Mesenchymal stem cell (in vitro differentiated cells and primary cell): ENCODE measurements around the gene CYREN.

Experiments used
- DNase-seq: peaks from one replicate; pipeline ENCODE4 v3.0.0-alpha.2; 2013
- H2AFZ ChIP-seq: one replicate; pipeline ENCODE4 v1.6.1; 2013; ENCODE audit warnings: low read depth, mild to moderate bottlenecking, control low read depth, inconsistent platforms, low read length, moderate library complexity
- H2AK5ac ChIP-seq: 2 replicates; pipeline ENCODE4 v1.6.1; 2013; ENCODE audit warnings: low read length, moderate library complexity, mild to moderate bottlenecking, inconsistent platforms; ENCODE audit not compliant: severe bottlenecking
- H2BK120ac ChIP-seq: one replicate; pipeline ENCODE4 v1.6.1; 2013; ENCODE audit warnings: low read depth, mild to moderate bottlenecking, inconsistent platforms, low read length, moderate library complexity
- H2BK12ac ChIP-seq, 2 experiments: one replicate each; pipeline ENCODE4 v1.6.1; 2013; ENCODE audit warnings: inconsistent platforms in 2 of 2, low read length in 2 of 2, mild to moderate bottlenecking in 2 of 2, moderate library complexity in 2 of 2, control low read depth in 1 of 2
- H2BK15ac ChIP-seq: one replicate; pipeline ENCODE4 v1.6.1; 2013; ENCODE audit warnings: mild to moderate bottlenecking, low read depth, inconsistent platforms; ENCODE audit not compliant: poor library complexity, severe bottlenecking
- H2BK5ac ChIP-seq: 2 replicates; pipeline ENCODE4 v1.6.1; 2013; ENCODE audit warnings: low read depth, mild to moderate bottlenecking, low read length, control low read depth, inconsistent platforms; ENCODE audit not compliant: poor library complexity, severe bottlenecking
- H3K14ac ChIP-seq, 2 experiments: one replicate each; pipeline ENCODE4 v1.6.1; 2013; ENCODE audit warnings: inconsistent platforms in 2 of 2, low read length in 2 of 2, control low read depth in 1 of 2, mild to moderate bottlenecking in 1 of 2, moderate library complexity in 1 of 2
- H3K18ac ChIP-seq, 2 experiments: one replicate each; pipeline ENCODE4 v1.6.1; 2013; ENCODE audit warnings: inconsistent platforms in 2 of 2, low read length in 2 of 2, control low read depth in 1 of 2, low read depth in 1 of 2, mild to moderate bottlenecking in 1 of 2
- H3K23ac ChIP-seq, 2 experiments: one replicate each; pipeline ENCODE4 v1.6.1; 2013; ENCODE audit warnings: inconsistent platforms in 2 of 2, low read length in 2 of 2, mild to moderate bottlenecking in 2 of 2, moderate library complexity in 2 of 2, control low read depth in 1 of 2
- H3K27ac ChIP-seq: 2 replicates; pipeline ENCODE4 v1.5.1; 2013; ENCODE audit warnings: mild to moderate bottlenecking, moderate library complexity, low read length, control low read depth, inconsistent platforms; ENCODE audit not compliant: poor library complexity, severe bottlenecking
- H3K27me3 ChIP-seq, 2 experiments: 2 replicates each; pipeline versions ENCODE4 v1.6.1 to v1.7.0; 2013; ENCODE audit warnings: low read length in 2 of 2, mild to moderate bottlenecking in 2 of 2, moderate library complexity in 2 of 2, control low read depth in 1 of 2, inconsistent platforms in 1 of 2; ENCODE audit not compliant: control insufficient read depth in 1 of 2, insufficient read depth in 1 of 2
- H3K36me3 ChIP-seq, 2 experiments: 2 replicates each; pipeline versions ENCODE4 v1.6.1 to v1.7.0; 2013; ENCODE audit warnings: low read length in 2 of 2, control low read depth in 1 of 2, inconsistent platforms in 1 of 2, low read depth in 1 of 2, mild to moderate bottlenecking in 1 of 2; ENCODE audit not compliant: insufficient read depth in 2 of 2, control insufficient read depth in 1 of 2
- H3K4ac ChIP-seq, 2 experiments: one replicate each; pipeline ENCODE4 v1.6.1; 2013; ENCODE audit warnings: inconsistent platforms in 2 of 2, low read length in 2 of 2, mild to moderate bottlenecking in 2 of 2, moderate library complexity in 2 of 2, control low read depth in 1 of 2, low read depth in 1 of 2
- H3K4me1 ChIP-seq: 2 replicates; pipeline ENCODE4 v1.6.1; 2013; ENCODE audit warnings: low read depth, low read length, control low read depth; ENCODE audit not compliant: control insufficient read depth, insufficient read depth
- H3K4me2 ChIP-seq: 2 replicates; pipeline ENCODE4 v1.6.1; 2013; ENCODE audit warnings: low read length, mild to moderate bottlenecking, inconsistent platforms; ENCODE audit not compliant: poor library complexity, severe bottlenecking
- H3K4me3 ChIP-seq, 2 experiments: 2 replicates each; pipeline versions ENCODE4 v1.5.1 to v1.7.0; 2013; ENCODE audit warnings: low read length in 2 of 2, mild to moderate bottlenecking in 2 of 2, control low read depth in 1 of 2, low read depth in 1 of 2; ENCODE audit not compliant: insufficient read depth in 1 of 2
- H3K79me1 ChIP-seq: replicated peaks from 2 replicates; pipeline ENCODE4 v1.6.1; 2013; ENCODE audit warnings: mild to moderate bottlenecking, control low read depth, low read length, inconsistent platforms; ENCODE audit not compliant: poor library complexity, severe bottlenecking
- H3K9ac ChIP-seq: 2 replicates; pipeline ENCODE4 v1.7.0; 2013; ENCODE audit warnings: mild to moderate bottlenecking, low read length, moderate library complexity
- H3K9me3 ChIP-seq: 2 replicates; pipeline ENCODE4 v1.7.0; 2013; ENCODE audit warnings: mild to moderate bottlenecking, low read length; ENCODE audit not compliant: control insufficient read depth
- H4K8ac ChIP-seq: one replicate; pipeline ENCODE4 v1.6.1; 2013; ENCODE audit warnings: inconsistent platforms, mild to moderate bottlenecking, low read length, moderate library complexity
- H4K91ac ChIP-seq: one replicate; pipeline ENCODE4 v1.6.1; 2013; ENCODE audit warnings: mild to moderate bottlenecking, low read length, inconsistent platforms
- WGBS: methylation state at CpG from one replicate; pipeline ENCODE4 v1.1.7; 2013; ENCODE audit warnings: mixed read lengths; 5-methylcytosine and 5-hydroxymethylcytosine counted together

CYREN gene

DNA sequence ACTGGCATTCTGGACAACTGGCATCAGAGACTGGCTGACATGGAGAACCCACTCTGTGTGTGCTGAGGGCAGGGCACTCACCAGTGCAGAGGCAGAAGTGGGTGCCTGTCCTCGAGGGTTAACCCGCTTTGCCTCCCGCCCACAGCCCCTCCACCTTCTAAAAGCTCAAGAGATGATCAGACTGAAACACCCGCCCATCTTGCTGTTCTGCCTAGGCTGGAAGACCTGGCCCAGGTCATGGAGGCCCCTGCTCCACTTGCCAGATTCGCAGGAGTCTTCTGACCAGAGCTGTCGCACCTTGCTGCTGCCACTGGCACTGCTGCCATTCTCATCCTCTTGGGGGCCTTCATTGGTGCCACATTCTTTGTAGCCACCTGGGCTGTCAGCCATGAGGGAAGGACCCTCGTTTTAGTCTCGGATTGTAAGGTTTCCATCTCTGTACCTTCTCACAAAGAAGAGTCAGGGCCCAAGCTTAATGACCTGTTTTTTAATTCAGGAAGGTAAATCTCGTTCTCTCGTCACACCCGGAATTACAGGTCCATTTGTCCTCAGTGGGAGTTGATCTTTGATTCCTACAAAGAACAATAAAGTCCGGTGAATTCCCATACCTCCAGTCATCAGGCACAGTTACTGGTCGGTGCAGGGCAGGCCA, 1.9 kb downstream of the CYREN start:
- Histone ChIP-seq H3K4me2 (peak overlapping the region; percentile 87), H2BK12ac (peak overlapping the region; percentile 21 to 44), H2BK120ac (no peak overlapping the region), H2BK5ac (no peak overlapping the region), H3K79me1 (peaks cover 30% of the 10 kb centered on the region), H3K9me3 (no peaks in the 10 kb centered on the region), H2AK5ac (peak overlapping the region; percentile 45), H4K91ac (no peak overlapping the region), H3K36me3 (peaks cover 49 to 53% of the 10 kb centered on the region in 2 experiments), H3K23ac (no peak overlapping the region), H2AFZ (no peak overlapping the region), H3K4me1 (peaks cover 26% of the 10 kb centered on the region), H2BK15ac (no peak overlapping the region), H3K9ac (peak overlapping the region; percentile 96), H3K27me3 (no peaks in the 10 kb centered on the region), H3K4me3 (peak overlapping the region in 1 of 2 experiments; percentile 91), H4K8ac (peak overlapping the region; percentile 40), H3K18ac (peak overlapping the region in 1 of 2 experiments; percentile 46), H3K14ac (no peak overlapping the region), H3K27ac (peak overlapping the region; percentile 99), H3K4ac (no peak overlapping the region)
- WGBS: 93% methylated on average over 13 of the region's 13 CpGs
- DNase-seq: no peak

DNA sequence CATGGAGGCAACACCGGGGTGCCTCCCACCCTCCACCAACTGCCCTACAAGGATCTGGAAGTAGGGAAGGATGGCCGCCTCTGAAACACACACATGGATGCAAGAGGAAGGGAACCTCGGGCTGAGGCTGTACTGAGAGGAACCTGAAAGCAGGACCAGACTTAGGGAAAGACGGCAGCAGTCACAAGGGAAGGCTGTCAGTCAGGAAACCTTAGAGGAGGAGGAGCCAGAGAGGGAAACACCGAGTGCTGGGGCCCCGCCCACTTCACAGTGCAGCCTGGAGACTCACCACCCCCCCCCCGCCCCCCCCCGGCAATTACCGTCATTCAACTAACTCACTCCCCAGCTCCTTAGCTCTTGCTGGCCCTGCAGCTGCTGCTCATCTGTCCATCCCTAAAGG, 2.5 kb downstream of the CYREN start:
- no peak overlapping the region for H2BK12ac ChIP-seq
- no peak overlapping the region for H3K27ac ChIP-seq
- 75% methylated on average over 4 of the region's 9 CpGs for WGBS
- H3K9ac ChIP-seq: peak overlapping the region; percentile 96
- no peak overlapping the region for H3K4ac ChIP-seq
- no peak overlapping the region for H3K14ac ChIP-seq
- H3K18ac ChIP-seq: no peak overlapping the region
- peaks cover 30% of the 10 kb centered on the region for H3K79me1 ChIP-seq
- H4K8ac ChIP-seq: no peak overlapping the region
- H3K4me3 ChIP-seq: peak overlapping the region in 1 of 2 experiments; percentile 28
- no peak overlapping the region for H3K4me2 ChIP-seq
- H3K36me3 ChIP-seq: peaks cover 50 to 53% of the 10 kb centered on the region in 2 experiments
- no peak overlapping the region for H2BK120ac ChIP-seq
- peaks cover 26% of the 10 kb centered on the region for H3K4me1 ChIP-seq
- H2BK15ac ChIP-seq: no peak overlapping the region
- no peak overlapping the region for H4K91ac ChIP-seq
- H2AFZ ChIP-seq: no peak overlapping the region
- no peak for DNase-seq
- H3K23ac ChIP-seq: no peak overlapping the region
- peak overlapping the region; percentile 40 for H2AK5ac ChIP-seq
- H2BK5ac ChIP-seq: no peak overlapping the region
- no peaks in the 10 kb centered on the region for H3K9me3 ChIP-seq
- no peaks in the 10 kb centered on the region for H3K27me3 ChIP-seq

DNA sequence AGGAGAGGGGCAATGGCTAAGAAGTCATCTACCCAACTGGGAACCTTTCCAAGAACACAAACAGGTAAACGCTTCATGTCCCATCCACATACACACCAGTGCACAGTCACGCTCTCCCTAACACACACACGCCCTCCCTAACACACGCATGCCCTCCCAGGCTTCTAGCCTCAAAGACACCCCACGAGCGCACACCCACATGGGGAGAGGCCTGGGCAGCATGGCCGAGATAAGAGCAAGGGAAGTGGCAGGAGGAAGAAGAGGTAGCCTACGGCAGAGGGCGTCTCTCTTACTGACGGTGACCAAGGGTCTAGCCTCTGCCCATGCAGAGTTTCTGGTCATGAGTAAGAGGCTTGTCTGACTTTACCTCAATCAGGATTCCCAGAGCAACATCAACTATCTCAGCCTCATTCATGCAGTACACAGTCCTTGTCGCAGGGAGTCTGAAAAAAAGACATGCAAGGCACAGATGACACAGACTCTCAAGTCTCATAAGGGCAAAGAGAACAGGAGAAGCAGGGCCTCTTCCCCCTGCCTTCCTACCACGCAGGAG, 3.1 kb downstream of the CYREN start:
- Histone ChIP-seq H2BK15ac (no peak overlapping the region), H3K4ac (no peak overlapping the region), H3K27me3 (no peaks in the 10 kb centered on the region), H3K4me2 (no peak overlapping the region), H2BK5ac (no peak overlapping the region), H2AK5ac (peak overlapping the region; percentile 14), H3K14ac (no peak overlapping the region), H3K4me1 (peaks cover 26% of the 10 kb centered on the region), H3K9ac (peak overlapping the region; percentile 36), H3K4me3 (peak overlapping the region in 1 of 2 experiments; percentile 28), H3K9me3 (no peaks in the 10 kb centered on the region), H3K23ac (no peak overlapping the region), H2BK120ac (no peak overlapping the region), H3K79me1 (peaks cover 30% of the 10 kb centered on the region), H2BK12ac (no peak overlapping the region), H2AFZ (no peak overlapping the region), H3K27ac (no peak overlapping the region), H3K18ac (no peak overlapping the region), H4K91ac (no peak overlapping the region), H4K8ac (peak overlapping the region; percentile 16), H3K36me3 (peaks cover 53 to 55% of the 10 kb centered on the region in 2 experiments)
- DNase-seq: no peak
- WGBS: 93% methylated on average over 10 of the region's 12 CpGs

DNA sequence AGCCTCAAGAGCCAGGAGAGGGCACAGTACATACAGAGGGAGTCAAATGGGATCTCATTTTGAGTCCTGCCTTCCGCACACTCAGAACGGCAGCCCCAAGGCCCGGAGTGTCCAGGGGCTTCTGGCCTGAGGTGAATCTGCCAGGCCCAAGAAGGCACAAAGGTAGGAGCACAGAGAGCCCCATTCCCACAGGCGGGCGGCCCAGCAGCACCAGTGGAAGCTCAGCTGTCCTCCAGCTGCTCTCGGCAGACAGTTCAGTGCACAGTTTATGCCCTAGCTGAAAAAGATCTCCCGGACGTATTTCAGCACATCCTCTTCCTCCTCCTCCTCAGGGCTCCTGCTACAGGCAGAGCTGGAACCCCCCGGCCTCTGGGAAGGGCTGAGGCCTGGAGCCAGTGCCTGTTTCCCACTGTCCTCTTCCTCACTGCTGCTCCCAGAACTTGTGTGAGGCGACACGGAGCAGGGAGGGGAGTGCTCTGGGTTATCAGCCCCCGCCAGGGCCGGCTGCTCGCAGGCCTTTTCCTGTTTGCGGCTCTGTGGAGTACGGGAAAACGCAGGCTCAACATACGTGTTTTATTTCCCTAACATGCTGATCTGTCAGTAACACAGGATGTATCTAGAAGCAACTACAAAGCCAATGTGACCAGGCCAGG, 4.0 kb downstream of the CYREN start:
- no peak overlapping the region for H3K23ac ChIP-seq
- H2BK120ac ChIP-seq: no peak overlapping the region
- no peak overlapping the region for H3K4me3 ChIP-seq
- no peak overlapping the region for H3K4ac ChIP-seq
- H2BK15ac ChIP-seq: no peak overlapping the region
- H4K8ac ChIP-seq: no peak overlapping the region
- peaks cover 32% of the 10 kb centered on the region for H3K79me1 ChIP-seq
- H2AFZ ChIP-seq: no peak overlapping the region
- no peak overlapping the region for H2BK12ac ChIP-seq
- no peak overlapping the region for H3K9ac ChIP-seq
- H3K14ac ChIP-seq: no peak overlapping the region
- H3K27ac ChIP-seq: no peak overlapping the region
- WGBS: 97% methylated on average over 18 of the region's 18 CpGs
- no peak for DNase-seq
- H3K36me3 ChIP-seq: peaks cover 53 to 63% of the 10 kb centered on the region in 2 experiments
- H3K4me1 ChIP-seq: peaks cover 32% of the 10 kb centered on the region
- H3K18ac ChIP-seq: no peak overlapping the region
- H3K9me3 ChIP-seq: no peaks in the 10 kb centered on the region
- H2BK5ac ChIP-seq: no peak overlapping the region
- H3K27me3 ChIP-seq: no peaks in the 10 kb centered on the region
- H4K91ac ChIP-seq: no peak overlapping the region
- H3K4me2 ChIP-seq: no peak overlapping the region
- H2AK5ac ChIP-seq: no peak overlapping the region
